ENCODE measurements around the gene TRIO. TPM values are rescaled to one million over a fixed set of nuclear protein-coding genes. Genes with fewer than 3 reads are reported as not detected.

Gene TRIO
- total and polyA plus RNA-seq, 10 of the 15 experiments (the other 5 are each of a cell fraction or from before 2014, with no cell fraction given): 5.1 to 96.4 (median 44.6) TPM

DNA sequence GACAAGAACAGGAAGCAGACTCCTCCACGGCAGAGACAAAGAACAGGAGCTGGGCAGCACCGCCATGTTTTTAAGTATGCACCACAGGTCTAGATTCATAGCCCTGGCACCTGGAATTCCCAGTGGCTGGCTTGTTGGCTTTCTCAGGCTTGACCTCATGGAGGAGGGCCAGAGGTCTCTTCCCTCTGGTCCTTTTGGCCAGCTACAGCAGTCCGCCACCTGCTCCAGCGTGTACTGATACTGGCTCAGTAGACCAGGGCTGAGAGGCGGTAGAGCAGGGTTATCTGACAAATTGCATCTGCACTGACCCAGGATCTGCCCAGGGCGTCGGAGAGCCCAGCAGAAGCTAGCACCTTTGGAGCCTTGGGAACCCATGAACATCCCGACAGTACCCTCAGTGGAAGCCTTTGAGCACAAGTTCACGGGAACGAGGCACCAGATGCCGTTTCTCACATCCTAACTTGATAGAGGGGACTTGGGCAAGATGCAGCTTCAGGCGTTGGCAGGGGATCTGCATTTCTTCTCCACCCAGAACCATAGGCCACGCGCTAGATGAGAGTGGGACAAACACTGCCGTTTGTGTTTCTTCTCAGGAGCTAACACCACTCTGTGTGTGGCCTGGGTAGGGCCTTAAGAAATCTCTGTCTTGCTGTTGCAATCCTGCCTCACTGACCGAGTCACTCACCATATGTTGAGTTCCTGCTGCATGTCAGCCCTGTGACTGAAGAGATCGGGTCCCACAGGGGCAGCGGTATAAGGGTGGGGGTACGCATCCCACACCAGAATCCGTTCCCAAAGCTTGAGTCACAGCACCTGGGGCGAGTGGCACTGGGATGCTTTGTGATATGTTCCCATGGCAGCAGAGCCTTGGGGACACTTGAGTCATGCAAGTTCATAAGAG, 348.1 kb downstream of the TRIO start:
- intact Hi-C loops (cut with micrococcal nuclease; ENCODE audit: unreplicated experiment) (no loop called here), in situ Hi-C loops (cut with MboI) (no loop called here)
- H3K4me1 ChIP-seq (ENCODE audit: control insufficient read depth, insufficient read depth, low read length): no peaks in the 10 kb centered on the region
- ChIA-PET POLR2A (interaction anchor here (0.6 kb wide), 1 partner anchor 129 kb away, joined by 3 read pairs; no protein-coding TSS in a partner anchor), CTCF (interaction anchor here (1.3 kb wide), 1 partner anchor 139 kb away, joined by 3 read pairs; no protein-coding TSS in a partner anchor), SMC1A (ENCODE audit: uncharacterized antibody, unreplicated experiment) (no interaction called here), RAD21 (ENCODE audit: unreplicated experiment) (no interaction called here)
- 91% methylated on average over 21 of the region's 21 CpGs for WGBS (ENCODE audit: insufficient coverage, insufficient replicate concordance, low lambda C conversion rate, missing lambda C conversion rate)
- H4K20me1 ChIP-seq (ENCODE audit: control insufficient read depth, insufficient read depth): no peaks in the 10 kb centered on the region
- FAIRE-seq (no peak), ATAC-seq (no peak; the same call in 2 of the 3 replicates), DNase-seq (ENCODE audit: low read depth, low spot score) (no peak)
- no peak overlapping the region for H3K4me2 ChIP-seq (ENCODE audit: control insufficient read depth, insufficient read depth)
- no peak overlapping the region for H3K9ac ChIP-seq (ENCODE audit: control insufficient read depth, insufficient read depth, low read length)
- no peaks in the 10 kb centered on the region for H3K79me2 ChIP-seq (ENCODE audit: control insufficient read depth, insufficient read depth, low read length)
- peaks cover 6 to 23% of the 10 kb centered on the region in 2 experiments for H3K36me3 ChIP-seq (ENCODE audit: control insufficient read depth in 2 of 2, insufficient read depth in 2 of 2, low read length in 1 of 2)
- H2AFZ ChIP-seq (ENCODE audit: control insufficient read depth, low read depth, low read length): no peak overlapping the region
- BruUV-seq (replicated peaks): no TSS peak
- no peaks in the 10 kb centered on the region for H3K9me3 ChIP-seq (replicated peaks; ENCODE audit: control insufficient read depth, insufficient read depth, low read length)
- H3K27me3 ChIP-seq (replicated peaks in 1 of 2; ENCODE audit: control insufficient read depth in 2 of 2, insufficient read depth in 2 of 2, low read length in 1 of 2): no peaks in the 10 kb centered on the region
- no peak overlapping the region for H3K4me3 ChIP-seq
- H3K27ac ChIP-seq (ENCODE audit: control insufficient read depth, insufficient read depth): no peak overlapping the region
- TF ChIP-seq NFXL1 (IDR thresholded peaks at IDR 0.05; ENCODE audit: borderline replicate concordance): no peak
- TF ChIP-seq TCF3 (IDR thresholded peaks at IDR 0.05; ENCODE audit: borderline replicate concordance, insufficient read depth, low read depth, low read length): no peak
- no peak for TF ChIP-seq POLR2AphosphoS2 (IDR thresholded peaks at IDR 0.05; ENCODE audit: low read depth, low read length)
- no peak for TF ChIP-seq NR2F1 (conservative IDR thresholded peaks at IDR 0.05)
- no peak for TF ChIP-seq CEBPZ (IDR thresholded peaks at IDR 0.05; ENCODE audit: low read depth, low read length)
- TF ChIP-seq JUNB (IDR thresholded peaks at IDR 0.05): no peak
- no peak for TF ChIP-seq CEBPB (IDR thresholded peaks at IDR 0.05; ENCODE audit: borderline replicate concordance in 1 of 2, low read depth in 2 of 2, low read length in 2 of 2)
- no peak for TF ChIP-seq NBN (IDR thresholded peaks at IDR 0.05)
- no peak for TF ChIP-seq ATF3 (IDR thresholded peaks at IDR 0.05; ENCODE audit: borderline replicate concordance, extremely low read depth, low read depth, low read length)
- no peak for TF ChIP-seq BCLAF1 (IDR thresholded peaks at IDR 0.05)
- TF ChIP-seq RCOR1 (conservative IDR thresholded peaks at IDR 0.05; ENCODE audit: low read depth, low read length): no peak
- no peak for TF ChIP-seq CHD2 (IDR thresholded peaks at IDR 0.05; ENCODE audit: borderline replicate concordance, low read depth, low read length)
- TF ChIP-seq RELA (IDR thresholded peaks at IDR 0.05; ENCODE audit: borderline replicate concordance, partially characterized antibody): no peak
- no peak for TF ChIP-seq ZNF622 (IDR thresholded peaks at IDR 0.05)
- TF ChIP-seq TCF7 (IDR thresholded peaks at IDR 0.05; ENCODE audit: borderline replicate concordance): no peak
- TF ChIP-seq TAF1 (IDR thresholded peaks at IDR 0.05; ENCODE audit: borderline replicate concordance, low read depth, low read length): no peak
- TF ChIP-seq GABPA (IDR thresholded peaks at IDR 0.05; ENCODE audit: low read depth): no peak
- no peak for TF ChIP-seq RBBP5 (conservative IDR thresholded peaks at IDR 0.05)
